ENCODE results near the gene DVL2. TPM values are rescaled to one million over a fixed set of nuclear protein-coding genes. Genes with fewer than 3 reads are reported as not detected.
A peak's percentile ranks its signal among the peaks of the same experiment; 100 is the strongest.

The DVL2 gene
- total RNA-seq, 4 donors from 2014 or later: 22.7 to 41.6 (median 23.6) TPM

GRCh38 chr17:7176107-7176840 is 58.0 kb downstream of the DVL2 start:
- TF ChIP-seq CTCF (IDR thresholded peaks at IDR 0.05): no peak
- DNase-seq (ENCODE audit: low spot score) (no peak), ATAC-seq (ENCODE audit: low FRiP score) (no peak)

Small RNA genes lying within 50 kb of the gene (small RNA-seq; reads per million reads assigned to genes)
- gene AC120057.4: not detected
- gene MIR324: 5.3 reads per million, percentile 78 among the genes with 10 or more reads in this experiment
- gene RF00019: not detected

Other genes with a start within 250 kb of the DVL2 start
- under 1 TPM in 1 of 4 donors, not detected in 3; 0.25 TPM for gene ALOX12, start 238.5 kb downstream of the DVL2 start, total RNA-seq
- gene RNASEK, start 221.9 kb downstream of the DVL2 start, total RNA-seq: 100 to 1,000 TPM in 3 of 4 donors, 10 to 100 TPM in 1; 34.4 to 253 (median 130) TPM
- 10 to 100 TPM in 1 of 4 donors, 1 to 10 TPM in 3; 4.6 to 11.2 (median 8.2) TPM for gene BCL6B, start 211.5 kb downstream of the DVL2 start, total RNA-seq
- 1 to 10 TPM in 3 of 4 donors, under 1 TPM in 1; 0.74 to 2.2 (median 1.5) TPM for gene SLC16A13, start 198.5 kb downstream of the DVL2 start, total RNA-seq
- under 1 TPM in 3 of 4 donors, not detected in 1; 0.44 to 0.60 (median 0.47) TPM for gene SLC16A11, start 190.4 kb downstream of the DVL2 start, total RNA-seq
- 10 to 100 TPM in 3 of 4 donors, 1 to 10 TPM in 1; 7.2 to 21.7 (median 15.7) TPM for gene CLEC10A, start 154.3 kb downstream of the DVL2 start, total RNA-seq
- gene ASGR2, start 119.7 kb downstream of the DVL2 start, total RNA-seq: 1 to 10 TPM in 2 of 4 donors, under 1 TPM in 1, not detected in 1; 0.84 to 3.1 (median 1.6) TPM
- 1 to 10 TPM in 3 of 4 donors, under 1 TPM in 1; 0.56 to 2.5 (median 1.4) TPM for gene ASGR1, start 55.1 kb downstream of the DVL2 start, total RNA-seq
- 10 to 100 TPM in 3 of 4 donors, 1 to 10 TPM in 1; 8.7 to 12.5 (median 11.6) TPM for gene DLG4, start 14.7 kb downstream of the DVL2 start, total RNA-seq
- 100 to 1,000 TPM; 677 to 996 (median 722) TPM for gene ACADVL, start 14.6 kb downstream of the DVL2 start, total RNA-seq
- gene PHF23, start 4.9 kb upstream of the DVL2 start, total RNA-seq: 10 to 100 TPM; 22.1 to 43.8 (median 28.9) TPM
- gene GABARAP, start 7.9 kb upstream of the DVL2 start, total RNA-seq: 100 to 1,000 TPM; 316 to 526 (median 376) TPM
- gene CTDNEP1, start 17.2 kb upstream of the DVL2 start, total RNA-seq: 10 to 100 TPM; 47.9 to 66.2 (median 61.8) TPM
- 10 to 100 TPM; 25.9 to 34.5 (median 30.1) TPM for gene ELP5, start 17.7 kb upstream of the DVL2 start, total RNA-seq
- 1 to 10 TPM; 3.0 to 9.0 (median 7.4) TPM for gene CLDN7, start 28.0 kb upstream of the DVL2 start, total RNA-seq
- gene SLC2A4, start 47.2 kb upstream of the DVL2 start, total RNA-seq: 10 to 100 TPM in 3 of 4 donors, 1 to 10 TPM in 1; 8.9 to 29.2 (median 12.1) TPM
- gene YBX2, start 60.1 kb upstream of the DVL2 start, total RNA-seq: 1 to 10 TPM in 3 of 4 donors, under 1 TPM in 1; 0.65 to 3.3 (median 1.5) TPM
- 100 to 1,000 TPM; 127 to 408 (median 282) TPM for gene EIF5A, start 73.1 kb upstream of the DVL2 start, total RNA-seq
- 10 to 100 TPM; 49.6 to 91.3 (median 75.9) TPM for gene GPS2, start 80.8 kb upstream of the DVL2 start, total RNA-seq
- 10 to 100 TPM; 10.4 to 16.1 (median 11.5) TPM for gene NEURL4, start 94.8 kb upstream of the DVL2 start, total RNA-seq
- gene ACAP1, start 102.0 kb upstream of the DVL2 start, total RNA-seq: 10 to 100 TPM in 1 of 4 donors, 1 to 10 TPM in 3; 3.3 to 13.1 (median 8.1) TPM
- gene KCTD11, start 117.6 kb upstream of the DVL2 start, total RNA-seq: 1 to 10 TPM; 6.7 to 9.9 (median 8.4) TPM
- gene TMEM95, start 120.6 kb upstream of the DVL2 start, total RNA-seq: not detected
- 10 to 100 TPM in 1 of 4 donors, 1 to 10 TPM in 2, under 1 TPM in 1; 0.95 to 13.5 (median 5.2) TPM for gene TNK1, start 146.6 kb upstream of the DVL2 start, total RNA-seq
- 10 to 100 TPM; 11.1 to 16.9 (median 16.6) TPM for gene PLSCR3, start 160.0 kb upstream of the DVL2 start, total RNA-seq
- 10 to 100 TPM; 45.8 to 98.2 (median 83.2) TPM for gene TMEM256, start 169.6 kb upstream of the DVL2 start, total RNA-seq
- gene NLGN2, start 173.3 kb upstream of the DVL2 start, total RNA-seq: 1 to 10 TPM; 6.1 to 8.8 (median 8.1) TPM
- gene SPEM1, start 185.8 kb upstream of the DVL2 start, total RNA-seq: not detected
- not detected for gene SPEM2, start 191.1 kb upstream of the DVL2 start, total RNA-seq
- not detected for gene SPEM3, start 194.3 kb upstream of the DVL2 start, total RNA-seq
- 1 to 10 TPM; 4.7 to 8.4 (median 5.1) TPM for gene TMEM102, start 200.9 kb upstream of the DVL2 start, total RNA-seq
- 1 to 10 TPM in 3 of 4 donors, under 1 TPM in 1; 0.72 to 1.9 (median 1.7) TPM for gene FGF11, start 205.0 kb upstream of the DVL2 start, total RNA-seq
- 10 to 100 TPM in 1 of 4 donors, 1 to 10 TPM in 3; 3.0 to 10.9 (median 7.4) TPM for gene CHRNB1, start 210.5 kb upstream of the DVL2 start, total RNA-seq
- gene ZBTB4, start 245.1 kb upstream of the DVL2 start, total RNA-seq: 10 to 100 TPM; 27.5 to 57.9 (median 38.5) TPM
- gene SLC35G6, start 246.9 kb upstream of the DVL2 start, total RNA-seq: not detected
- 10 to 100 TPM; 57.1 to 99.2 (median 77.1) TPM for gene POLR2A, start 249.8 kb upstream of the DVL2 start, total RNA-seq